NCI-H446 (cell line): ENCODE data around the gene TBC1D30.
"Not testable (repeated sequence)": the region's sequence is repeated elsewhere in the genome, so short reads cannot be mapped to it uniquely, and the experiment has no call there.

Source experiments
- DNase-seq, 2 experiments: peaks; one replicate each; lab custom pipeline; 2025; lab: John Stamatoyannopoulos, UW

The TBC1D30 gene

DNA sequence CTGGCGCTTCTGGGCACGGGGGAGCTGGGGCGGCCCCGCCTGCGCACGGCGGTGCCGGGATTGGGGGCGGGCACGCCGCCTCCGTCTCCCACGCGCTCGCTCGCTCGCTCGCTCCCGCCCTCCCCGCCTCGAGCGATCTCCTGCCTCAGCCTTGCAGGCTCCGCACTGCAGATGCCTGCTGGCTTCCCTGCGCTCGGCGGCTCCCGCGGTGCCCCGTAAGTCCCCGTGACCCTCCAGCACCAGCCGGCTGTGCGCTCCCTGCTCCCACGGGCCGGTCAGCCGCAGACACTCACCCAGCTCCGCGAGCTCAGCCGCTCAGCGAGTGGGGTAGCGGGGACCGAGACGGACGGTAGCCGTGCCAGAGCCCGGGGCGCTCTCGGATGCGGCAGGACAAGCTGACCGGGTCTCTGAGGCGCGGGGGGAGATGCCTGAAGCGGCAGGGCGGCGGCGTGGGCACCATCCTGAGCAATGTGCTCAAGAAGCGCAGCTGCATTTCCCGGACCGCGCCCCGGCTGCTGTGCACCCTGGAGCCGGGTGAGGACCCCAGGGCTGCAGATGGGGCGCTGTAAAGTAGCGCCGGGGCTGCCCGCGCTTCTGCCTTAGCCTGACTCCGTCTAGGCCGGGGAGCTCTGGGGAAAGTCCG is at the start of gene TBC1D30:
Gene TBC1D30, plus strand, starts transcription at position 148 of the 643 bp plus-strand sequence. Its CDS starts 233 bp downstream, at position 381.
- DNase-seq: peak in 1 of 2 experiments; percentile 81

DNA sequence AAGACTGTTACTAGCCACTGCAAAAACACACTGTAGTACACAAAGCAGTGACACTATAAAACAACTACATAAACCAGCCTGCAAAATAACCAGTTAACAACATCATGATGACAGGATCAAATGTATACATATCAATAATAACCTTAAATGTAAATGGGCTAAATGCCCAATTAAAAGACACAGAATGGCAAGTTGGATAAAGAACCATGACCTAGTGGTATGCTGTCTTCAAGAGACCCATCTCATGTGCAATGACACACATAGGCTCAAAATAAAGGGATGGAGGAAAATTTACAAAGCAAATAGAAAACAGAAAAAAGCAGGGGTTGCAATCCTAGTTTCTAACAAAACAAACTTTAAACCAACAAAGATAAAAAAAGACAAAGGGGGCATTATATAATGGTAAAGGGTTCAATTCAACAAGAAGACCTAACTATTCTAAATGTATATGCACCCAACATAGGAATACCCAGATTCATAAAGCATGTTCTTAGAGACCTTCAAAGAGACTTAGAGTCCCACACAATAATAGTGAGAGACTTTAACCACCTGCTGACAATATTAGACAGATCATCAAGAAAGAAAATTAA is 49.2 kb upstream of the TBC1D30 start:
- DNase-seq: not testable (repeated sequence)

DNA sequence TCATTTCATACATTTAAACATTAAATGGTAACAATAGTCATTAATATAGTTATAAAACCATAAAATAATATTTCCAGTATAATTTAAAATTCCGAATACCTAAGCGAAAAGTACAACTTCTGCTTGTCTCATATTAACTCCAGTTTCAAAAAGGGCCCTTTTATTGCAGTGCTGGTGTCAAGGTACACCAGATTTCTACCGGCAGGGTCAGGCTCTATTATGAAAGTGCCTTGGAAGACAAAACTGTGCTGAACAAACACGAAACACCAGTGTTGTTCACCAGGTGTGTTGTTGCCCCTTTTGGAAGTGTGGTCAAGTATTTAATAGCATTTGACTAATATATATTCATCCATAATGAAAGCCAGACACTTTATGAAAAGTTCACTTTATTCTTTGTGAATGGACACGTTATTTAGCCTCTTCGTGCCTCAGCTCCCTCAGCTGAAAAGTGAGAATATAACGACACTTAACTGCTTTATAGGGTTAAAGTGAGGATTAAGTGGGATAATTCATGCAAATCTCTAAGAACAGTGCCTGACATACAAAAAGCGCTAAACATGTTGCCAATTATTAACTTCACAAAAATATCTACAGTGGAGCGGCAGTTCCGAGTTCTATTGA is 45.0 kb upstream of the TBC1D30 start:
- no peak for DNase-seq

GRCh38 chr12:64780132-64780530 is 44.3 kb upstream of the TBC1D30 start:
- DNase-seq: no peak

GRCh38 chr12:64780531-64781279 is 43.7 kb upstream of the TBC1D30 start:
- peak in 1 of 2 experiments; percentile 8 for DNase-seq

- DNase-seq: no peak
These were observed 42.9 kb upstream of the TBC1D30 start for GRCh38 chr12:64781280-64782190.

DNA sequence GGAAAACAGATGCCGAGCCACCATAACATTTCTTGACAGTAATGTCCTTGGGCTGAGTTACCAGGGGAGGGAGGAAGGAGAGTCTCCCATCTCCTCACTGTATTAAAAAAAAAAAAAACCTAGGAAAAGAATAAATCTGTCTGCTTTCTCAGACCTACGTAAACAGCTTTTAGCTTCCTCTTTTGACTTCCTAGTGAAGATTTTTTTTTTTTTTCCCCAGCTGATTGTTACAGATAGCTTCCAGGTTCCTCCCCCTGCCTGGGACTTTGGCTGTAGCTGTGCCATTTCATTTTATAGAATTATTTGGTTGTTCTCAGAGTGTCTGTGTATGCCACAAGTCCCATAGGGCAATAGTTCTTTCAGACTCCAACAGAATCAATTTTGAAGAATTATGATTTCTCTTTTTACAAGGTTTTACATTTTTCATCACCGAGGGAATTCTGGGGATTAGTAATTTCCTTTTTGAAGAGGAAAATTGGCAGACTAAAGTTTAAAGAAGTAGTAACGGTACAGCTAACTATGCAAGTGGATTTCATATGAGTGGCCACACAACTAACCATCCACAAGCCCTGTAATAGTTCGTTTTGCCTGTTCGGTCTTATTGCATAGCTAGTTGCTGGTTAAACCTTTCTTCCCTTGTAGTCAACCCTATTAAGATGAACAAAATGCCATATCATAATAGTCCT is 42.1 kb upstream of the TBC1D30 start:
- no peak for DNase-seq

DNA sequence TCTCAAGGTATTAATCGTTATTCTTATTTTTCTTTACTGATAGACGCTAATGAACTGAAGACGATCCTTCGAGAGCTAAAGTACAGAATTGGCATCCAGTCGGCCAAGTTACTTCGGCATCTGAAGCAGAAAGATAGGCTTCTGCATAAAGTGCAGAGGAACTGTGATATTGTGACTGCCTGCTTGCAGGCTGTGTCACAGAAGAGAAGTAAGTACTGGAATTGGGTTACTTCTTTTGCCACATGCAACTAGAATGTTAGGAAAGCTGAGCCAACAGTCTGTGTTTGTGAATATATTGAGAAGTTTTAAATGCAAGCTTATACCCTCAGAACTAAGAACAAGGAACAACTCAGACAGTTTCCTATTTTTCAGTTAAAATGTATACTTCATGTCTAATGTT is 38.6 kb upstream of the TBC1D30 start:
- DNase-seq: no peak

DNA sequence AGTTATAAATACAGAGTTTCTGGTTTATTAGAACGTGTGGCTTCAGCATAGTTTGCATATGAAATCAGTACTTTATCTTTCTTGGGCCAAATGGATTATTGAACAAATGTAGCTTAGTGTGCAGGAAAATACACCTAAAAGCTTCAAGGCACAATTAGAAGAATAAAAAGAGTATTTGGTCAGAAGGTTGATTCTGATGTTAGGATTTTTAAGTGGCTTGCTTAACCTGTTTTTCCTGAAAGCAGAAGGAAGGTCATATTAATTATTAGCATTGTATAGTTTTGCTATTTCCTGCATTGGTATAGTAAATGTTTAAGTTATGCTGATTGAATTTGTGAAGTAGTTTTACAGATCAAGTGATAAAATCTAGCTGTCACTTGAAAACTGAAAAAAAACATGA is 34.3 kb upstream of the TBC1D30 start:
- no peak for DNase-seq

DNA sequence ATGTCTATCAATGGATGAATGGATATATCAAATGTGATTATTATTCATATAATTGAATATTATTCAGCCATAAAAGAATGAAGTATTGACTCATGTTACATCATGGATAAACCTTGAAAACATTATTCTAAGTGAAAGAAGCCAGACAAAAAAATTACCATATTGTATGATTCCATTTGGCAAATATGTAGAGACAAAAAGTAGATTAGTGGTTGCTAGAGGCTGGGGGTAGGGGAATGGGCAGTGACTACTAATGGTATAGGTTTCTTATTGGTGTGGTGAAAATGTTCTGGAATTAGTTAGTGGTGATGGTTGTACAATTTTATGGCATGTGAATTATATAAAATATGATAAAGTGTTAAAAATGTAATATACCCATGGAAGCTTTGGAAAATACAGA is 33.4 kb upstream of the TBC1D30 start:
- DNase-seq: no peak

- no peak for DNase-seq
These were observed 32.3 kb upstream of the TBC1D30 start for GRCh38 chr12:64792128-64792527.

GRCh38 chr12:64793610-64794009 is 30.8 kb upstream of the TBC1D30 start:
- no peak for DNase-seq

DNA sequence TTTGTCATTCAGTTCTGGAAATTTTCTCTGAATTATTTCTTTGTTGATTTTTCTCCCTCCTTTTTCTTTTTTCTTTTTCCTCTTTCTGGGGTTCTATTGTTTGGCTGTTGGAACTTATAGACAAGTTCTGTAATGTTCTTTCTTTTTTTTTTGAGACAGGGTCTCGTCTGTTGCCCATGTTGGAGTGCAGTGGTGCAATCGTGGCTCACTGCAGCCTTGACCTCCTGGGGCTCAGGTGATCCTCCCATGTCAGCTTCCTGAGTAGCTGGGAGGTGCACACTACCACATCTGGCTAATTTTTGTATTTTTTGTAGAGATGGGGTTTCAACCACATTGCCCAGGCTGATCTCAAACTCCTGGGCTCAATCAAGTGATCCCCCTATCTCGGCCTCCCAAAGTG is 30.1 kb upstream of the TBC1D30 start:
- DNase-seq: no peak

- DNase-seq: peak; percentile 45 to 86
These were observed 28.1 kb upstream of the TBC1D30 start for GRCh38 chr12:64796205-64796845.

DNA sequence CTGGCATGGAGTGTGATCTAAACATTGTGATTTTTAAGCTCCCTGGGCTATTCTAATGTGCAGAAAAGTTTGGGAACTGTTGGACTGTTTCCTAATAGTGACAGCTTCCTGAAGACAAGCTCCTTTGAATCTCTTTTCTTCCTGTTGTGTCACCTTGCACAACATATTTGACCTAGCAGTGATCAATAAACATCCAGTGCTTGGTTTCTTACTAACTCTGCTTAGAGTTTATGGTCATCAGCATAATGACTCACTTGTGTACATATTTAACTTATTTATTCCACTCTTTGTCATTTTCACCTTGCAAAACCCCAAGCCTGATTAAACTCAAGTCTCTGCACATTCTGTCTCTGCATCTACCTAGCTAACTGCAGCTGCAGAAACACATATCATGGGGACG is 27.3 kb upstream of the TBC1D30 start:
- no peak for DNase-seq

GRCh38 chr12:64798165-64798564 is 26.3 kb upstream of the TBC1D30 start:
- no peak for DNase-seq

DNA sequence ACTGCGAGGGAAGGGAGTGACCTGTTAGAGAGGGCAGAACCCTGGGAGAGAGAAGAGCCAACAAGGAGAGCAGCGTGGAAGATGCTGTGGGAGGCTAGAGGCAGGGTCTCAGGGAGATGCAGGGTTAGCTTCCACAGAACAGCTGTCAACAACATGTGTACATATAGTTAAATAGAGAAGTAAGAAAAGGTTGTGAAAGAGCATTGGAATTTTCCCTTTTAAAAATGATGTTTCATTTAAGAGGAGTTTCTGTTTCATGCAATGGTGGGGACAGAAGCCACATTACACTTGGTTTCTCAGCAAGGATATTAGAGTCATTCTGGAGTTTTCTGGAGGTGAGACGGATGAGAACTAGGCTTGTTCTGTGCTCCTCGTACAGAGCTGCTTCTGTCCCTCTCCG is 23.8 kb upstream of the TBC1D30 start:
- DNase-seq: no peak

- DNase-seq: peak in 1 of 2 experiments; percentile 23
These were observed 23.1 kb upstream of the TBC1D30 start for GRCh38 chr12:64801381-64801780.

DNA sequence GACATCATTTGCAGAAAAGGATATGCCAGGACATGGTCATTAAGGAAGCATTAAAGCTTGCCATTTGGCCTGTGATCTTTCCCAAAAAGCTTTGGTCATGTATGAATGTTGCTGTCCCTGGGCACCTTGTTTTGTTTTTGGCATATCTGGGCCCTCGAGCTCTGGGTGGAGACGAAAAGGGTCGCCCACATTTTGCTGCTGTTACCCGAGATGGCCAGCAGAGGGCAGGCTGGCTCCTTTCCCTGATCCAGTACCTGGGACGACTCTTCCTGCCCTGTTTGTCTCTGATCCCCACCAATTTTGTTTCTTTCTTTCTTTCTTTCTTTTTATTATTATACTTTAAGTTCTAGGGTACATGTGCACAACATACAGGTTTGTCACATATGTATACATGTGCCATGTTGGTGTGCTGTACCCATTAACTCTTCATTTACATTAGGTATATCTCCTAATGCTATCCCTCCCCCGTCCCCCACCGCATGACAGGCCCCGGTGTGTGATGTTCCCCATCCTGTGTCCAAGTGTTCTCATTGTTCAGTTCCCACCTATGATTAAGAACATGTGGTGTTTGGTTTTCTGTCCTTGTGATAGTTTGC is 22.2 kb upstream of the TBC1D30 start:
- DNase-seq: peak in 1 of 2 experiments; percentile 55

DNA sequence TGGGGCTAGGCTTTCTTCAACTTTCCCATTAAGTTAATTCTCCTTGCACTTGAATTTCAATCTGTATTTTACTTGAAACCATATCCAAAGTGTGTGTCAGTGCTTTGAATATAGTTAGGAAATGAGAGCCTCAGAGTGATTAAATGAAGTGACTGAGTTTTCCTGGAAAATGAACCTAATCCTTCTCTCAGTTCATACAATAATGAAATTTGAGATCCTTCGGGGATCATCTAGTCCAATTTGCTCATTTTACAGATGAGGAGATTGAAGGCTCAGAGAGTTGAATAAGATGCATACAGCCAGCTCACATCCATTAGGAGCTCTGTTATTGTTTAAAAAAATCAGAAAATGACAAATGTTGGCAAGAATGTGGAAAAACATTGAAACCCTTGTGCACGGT is 18.3 kb upstream of the TBC1D30 start:
- DNase-seq: no peak
